Peyer's patch (tissue), 4 donors: ENCODE results near the gene TMIGD3. TPM values are rescaled to one million over a fixed set of nuclear protein-coding genes. Genes with fewer than 3 reads are reported as not detected.

Experiments used
- DNase-seq, 3 donors: peaks; one replicate each; pipeline ENCODE4 v3.0.0-alpha.2; 2017 to 2019
- H3K27ac ChIP-seq, 4 donors: fragments of 200-600 bp; sonication (generic); one replicate each; pipeline ENCODE4 v1.5.1; 2016 to 2019
- H3K27me3 ChIP-seq, 2 donors: fragments of 200-600 bp; sonication (generic); one replicate each; pipeline ENCODE4 v1.5.1; 2019
- H3K36me3 ChIP-seq, 3 donors: fragments of 200-600 bp; sonication (generic); one replicate each; pipeline ENCODE4 v1.5.1; 2016 to 2019
- H3K4me1 ChIP-seq, 4 donors: fragments of 200-600 bp; sonication (generic); one replicate each; pipeline ENCODE4 v1.5.1; 2016 to 2019
- H3K4me3 ChIP-seq, 4 donors: fragments of 200-600 bp; sonication (generic); 1 replicate in 3 of 4; 2 replicates in 1 of 4; pipeline ENCODE4 v1.5.1; 2016 to 2019; ENCODE audit warnings: mild to moderate bottlenecking in 1 of 4
- H3K9me3 ChIP-seq, 4 donors: fragments of 200-600 bp; sonication (generic); one replicate each; pipeline ENCODE4 v1.5.1; 2016 to 2019; ENCODE audit warnings: mild to moderate bottlenecking in 1 of 4
- CTCF ChIP-seq, 6 experiments: fragments of 450-650 bp in 4 of 6; fragments of 200-600 bp in 2 of 6; sonication (generic) in 1 of 6; IDR thresholded peaks; one replicate each; pipeline ENCODE4 v1.5.1; 2017 to 2019; ENCODE audit warnings: antibody characterized with exemption in 6 of 6, mild to moderate bottlenecking in 3 of 6, moderate library complexity in 1 of 6
- POLR2A ChIP-seq, 2 donors: fragments of 450-650 bp; IDR thresholded peaks; one replicate each; pipeline ENCODE4 v1.5.1; 2017; ENCODE audit warnings: antibody characterized with exemption in 2 of 2, mild to moderate bottlenecking in 2 of 2, moderate library complexity in 2 of 2
- total RNA-seq, 4 donors: library from RNA; depleted of rRNA; stranded (reverse); fragments of >200 nt; gene quantifications; one replicate each; pipeline ENCODE4 v1.1.0, GENCODE V29; 2016

Gene TMIGD3
- total RNA-seq, 4 donors from 2014 or later, result 2.1 to 27.2 (median 6.4) TPM; not detected in 1

- Histone ChIP-seq H3K36me3 (no peaks in the 10 kb centered on the region), H3K4me3 (no peak overlapping the region), H3K27me3 (no peaks in the 10 kb centered on the region), H3K27ac (no peak overlapping the region), H3K9me3 (no peaks in the 10 kb centered on the region), H3K4me1 (peaks cover 0 to 10% (median 0%) of the 10 kb centered on the region in 4 donors)
- DNase-seq, result no peak
- no peak for TF ChIP-seq POLR2A (IDR thresholded peaks at IDR 0.05)
- TF ChIP-seq CTCF (IDR thresholded peaks at IDR 0.05), result no peak
Observed at GRCh38 chr1:111541721-111542120, 38.3 kb upstream of the TMIGD3 start.

GRCh38 chr1:111540928-111541327 is 37.5 kb upstream of the TMIGD3 start:
- no peak for TF ChIP-seq CTCF (IDR thresholded peaks at IDR 0.05)
- no peak for TF ChIP-seq POLR2A (IDR thresholded peaks at IDR 0.05)
- no peaks in the 10 kb centered on the region for H3K36me3 ChIP-seq
- DNase-seq, result no peak
- H3K27ac ChIP-seq, result no peak overlapping the region
- no peaks in the 10 kb centered on the region for H3K27me3 ChIP-seq
- peaks cover 0 to 11% (median 0%) of the 10 kb centered on the region in 4 donors for H3K4me1 ChIP-seq
- H3K4me3 ChIP-seq, result no peak overlapping the region
- no peaks in the 10 kb centered on the region for H3K9me3 ChIP-seq

- peak in 1 of 3 donors; percentile 55 for DNase-seq
- TF ChIP-seq CTCF (IDR thresholded peaks at IDR 0.05) (no peak), POLR2A (IDR thresholded peaks at IDR 0.05) (no peak)
- Histone ChIP-seq H3K27me3 (no peaks in the 10 kb centered on the region), H3K4me1 (peaks cover 0 to 18% (median 0%) of the 10 kb centered on the region in 4 donors), H3K27ac (no peak overlapping the region), H3K9me3 (no peaks in the 10 kb centered on the region), H3K4me3 (no peak overlapping the region), H3K36me3 (no peaks in the 10 kb centered on the region)
Observed at GRCh38 chr1:111538343-111539025, 35.1 kb upstream of the TMIGD3 start.

- Histone ChIP-seq H3K27ac (peak overlapping the region in 1 of 4 donors; percentile 55), H3K4me3 (no peak overlapping the region), H3K4me1 (peaks cover 0 to 18% (median 0%) of the 10 kb centered on the region in 4 donors), H3K36me3 (no peaks in the 10 kb centered on the region), H3K27me3 (no peaks in the 10 kb centered on the region), H3K9me3 (no peaks in the 10 kb centered on the region)
- DNase-seq, result no peak
- no peak for TF ChIP-seq POLR2A (IDR thresholded peaks at IDR 0.05)
- no peak for TF ChIP-seq CTCF (IDR thresholded peaks at IDR 0.05)
Observed at GRCh38 chr1:111535256-111536191, 32.1 kb upstream of the TMIGD3 start.

DNA sequence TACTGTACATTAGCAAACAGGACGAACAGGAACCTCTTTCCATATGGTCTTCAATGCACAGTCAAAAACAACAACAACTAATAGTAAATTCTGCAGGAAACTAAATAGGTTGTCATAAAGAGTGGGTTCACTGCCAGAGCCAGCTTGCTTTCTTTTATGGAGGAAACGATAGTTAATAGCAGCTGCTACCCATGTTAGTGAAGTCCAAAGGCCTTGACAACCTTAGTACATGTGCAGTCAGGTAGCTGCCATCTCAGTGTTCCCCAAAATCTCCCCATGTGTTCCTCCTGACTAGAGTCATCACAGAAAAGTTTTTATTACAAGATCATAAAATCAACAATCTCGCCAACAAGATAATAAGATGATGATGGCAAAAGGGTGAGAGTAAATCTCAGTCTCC is 16.6 kb upstream of the TMIGD3 start:
- TF ChIP-seq POLR2A (IDR thresholded peaks at IDR 0.05) (no peak), CTCF (IDR thresholded peaks at IDR 0.05) (no peak)
- no peaks in the 10 kb centered on the region for H3K36me3 ChIP-seq
- no peaks in the 10 kb centered on the region for H3K27me3 ChIP-seq
- peaks cover 0 to 11% (median 8%) of the 10 kb centered on the region in 4 donors for H3K4me1 ChIP-seq
- DNase-seq, result no peak
- no peaks in the 10 kb centered on the region for H3K9me3 ChIP-seq
- H3K27ac ChIP-seq, result no peak overlapping the region
- no peak overlapping the region for H3K4me3 ChIP-seq
